Stimulated activated naive CD8-positive, alpha-beta T cell treated with anti-CD3 and anti-CD28 coated beads, Interleukin-15, amount 100 ng/mL, for 72 hours (primary cell): ENCODE results near the gene CLDN12.

Experiments
- ATAC-seq: fragments of 150-1000 bp; cut with Tn5 transposase; 2 replicates; pipeline ENCODE4 v1.10.0; 2021; ENCODE audit warnings: mild to moderate bottlenecking, moderate library complexity
- DNase-seq, 2 donors: peaks; one replicate each; pipeline ENCODE4 v3.0.0; 2021 to 2022
- H3K27ac Mint-ChIP-seq, 2 donors: one replicate each; pipeline ENCODE4 v1.8.0; 2022; ENCODE audit warnings: mild to moderate bottlenecking in 2 of 2, mixed read lengths in 2 of 2, moderate library complexity in 2 of 2
- H3K27me3 Mint-ChIP-seq: one replicate; pipeline ENCODE4 v1.8.0; 2022; ENCODE audit warnings: mixed read lengths
- H3K4me1 Mint-ChIP-seq: one replicate; pipeline ENCODE4 v1.8.0; 2022; ENCODE audit warnings: mild to moderate bottlenecking, mixed read lengths
- H3K4me3 Mint-ChIP-seq, 2 donors: one replicate each; pipeline ENCODE4 v1.8.0; 2022; ENCODE audit warnings: mild to moderate bottlenecking in 2 of 2, mixed read lengths in 2 of 2, moderate library complexity in 1 of 2
- H3K9me3 Mint-ChIP-seq, 2 donors: one replicate each; pipeline ENCODE4 v1.8.0; 2022; ENCODE audit warnings: mixed read lengths in 2 of 2

The CLDN12 gene

DNA sequence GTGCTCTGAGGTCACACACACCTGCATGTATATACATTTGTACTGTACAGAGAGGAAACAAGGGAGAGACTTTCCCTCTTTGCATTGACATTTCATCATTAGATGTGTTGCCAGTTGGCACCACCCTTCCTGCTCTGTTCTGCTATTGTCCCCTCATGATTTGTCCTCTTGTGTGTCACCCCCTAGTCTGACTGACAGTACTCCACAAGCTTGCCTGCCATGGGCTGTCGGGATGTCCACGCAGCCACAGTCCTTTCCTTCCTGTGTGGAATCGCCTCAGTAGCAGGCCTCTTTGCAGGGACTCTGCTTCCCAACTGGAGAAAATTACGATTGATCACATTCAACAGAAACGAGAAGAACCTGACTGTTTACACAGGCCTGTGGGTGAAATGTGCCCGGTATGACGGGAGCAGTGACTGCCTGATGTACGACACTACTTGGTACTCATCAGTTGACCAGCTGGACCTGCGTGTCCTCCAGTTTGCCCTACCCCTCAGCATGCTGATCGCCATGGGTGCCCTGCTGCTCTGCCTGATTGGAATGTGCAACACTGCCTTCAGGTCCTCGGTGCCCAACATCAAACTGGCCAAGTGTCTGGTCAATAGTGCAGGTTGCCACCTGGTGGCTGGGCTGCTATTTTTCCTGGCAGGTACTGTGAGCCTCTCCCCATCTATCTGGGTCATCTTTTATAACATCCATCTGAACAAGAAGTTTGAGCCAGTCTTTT, 9.4 kb downstream of the CLDN12 start:
- peak in 1 of 2 donors; percentile 41 for DNase-seq

DNA sequence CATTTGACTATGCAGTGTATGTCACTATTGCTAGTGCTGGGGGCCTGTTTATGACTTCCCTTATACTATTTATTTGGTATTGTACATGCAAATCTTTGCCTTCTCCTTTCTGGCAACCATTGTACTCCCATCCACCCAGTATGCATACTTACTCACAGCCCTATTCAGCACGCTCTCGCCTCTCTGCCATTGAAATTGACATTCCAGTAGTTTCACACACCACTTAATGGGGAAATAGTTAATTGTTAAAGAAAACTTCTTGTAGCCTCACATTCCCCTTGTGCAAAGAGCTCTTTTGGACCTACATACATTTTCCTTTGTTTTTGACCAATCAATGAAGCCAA, 9.9 kb downstream of the CLDN12 start:
- H3K9me3 Mint-ChIP-seq, result no peaks in the 10 kb centered on the region
- H3K27ac Mint-ChIP-seq, result no peak overlapping the region
- H3K4me1 Mint-ChIP-seq, result no peaks in the 10 kb centered on the region
- H3K27me3 Mint-ChIP-seq, result no peaks in the 10 kb centered on the region
- no peak overlapping the region for H3K4me3 Mint-ChIP-seq
- ATAC-seq, result peak; percentile 9
- no peak for DNase-seq

More for the DNA sequence above, 9.4 kb downstream of the CLDN12 start:
- no peaks in the 10 kb centered on the region for H3K4me1 Mint-ChIP-seq
- no peaks in the 10 kb centered on the region for H3K9me3 Mint-ChIP-seq
- no peak overlapping the region for H3K27ac Mint-ChIP-seq
- H3K27me3 Mint-ChIP-seq, result no peaks in the 10 kb centered on the region
- H3K4me3 Mint-ChIP-seq, result no peak overlapping the region
- peak; percentile 75 for ATAC-seq

DNA sequence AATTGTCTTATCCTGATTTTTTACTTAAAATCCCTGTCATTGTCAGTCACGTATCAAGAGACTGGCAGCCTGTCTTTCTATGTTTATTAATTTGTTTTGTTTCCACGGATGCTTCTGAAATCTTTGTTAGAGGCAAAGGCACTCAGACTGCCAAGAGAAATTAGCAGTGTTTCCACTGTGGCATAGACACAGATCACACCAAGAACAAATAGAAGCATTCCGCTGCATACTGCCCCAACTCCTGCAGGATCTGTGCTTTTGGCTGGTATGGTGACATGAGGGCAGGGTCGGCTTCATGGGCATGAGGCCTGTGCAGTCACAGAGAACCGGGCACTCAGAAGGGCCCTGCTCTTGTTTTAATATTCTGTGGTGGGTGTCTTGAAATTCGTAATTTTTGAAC, 18.4 kb downstream of the CLDN12 start:
- ATAC-seq (no peak), DNase-seq (no peak)
- Mint-ChIP-seq H3K9me3 (no peaks in the 10 kb centered on the region), H3K4me1 (peaks cover 20% of the 10 kb centered on the region), H3K27ac (peak overlapping the region in 1 of 2 donors; percentile 7), H3K27me3 (no peaks in the 10 kb centered on the region), H3K4me3 (no peak overlapping the region)

- Mint-ChIP-seq H3K4me3 (peak overlapping the region; percentile 45 to 53), H3K4me1 (peaks cover 20% of the 10 kb centered on the region), H3K27me3 (peaks cover 7% of the 10 kb centered on the region), H3K27ac (peak overlapping the region in 1 of 2 donors; percentile 82), H3K9me3 (no peaks in the 10 kb centered on the region)
- peak; percentile 94 for ATAC-seq
- peak in 1 of 2 donors; percentile 23 for DNase-seq
Observed at GRCh38 chr7:90424720-90425119, 21.5 kb downstream of the CLDN12 start.

DNA sequence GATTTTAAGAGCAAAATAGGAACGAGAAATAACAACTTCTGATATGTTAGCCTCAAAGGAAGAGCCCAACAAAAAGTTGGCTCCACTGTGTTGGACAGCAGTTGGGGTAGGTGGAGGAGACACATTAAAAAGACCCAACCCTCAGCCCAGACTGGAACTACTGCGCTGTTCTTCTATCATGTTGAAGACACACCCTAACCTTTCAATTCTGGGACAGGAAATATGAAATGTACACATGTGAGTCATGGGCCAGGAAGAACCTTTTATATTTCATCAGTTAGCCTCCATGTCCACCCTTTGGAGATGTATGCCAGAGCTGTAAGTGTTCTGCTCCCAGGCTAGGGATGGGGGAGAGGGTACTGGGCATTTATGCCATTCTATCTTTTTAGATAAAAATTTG, 22.1 kb downstream of the CLDN12 start:
- DNase-seq (no peak), ATAC-seq (peak; percentile 62)
- Mint-ChIP-seq H3K27ac (peak overlapping the region in 1 of 2 donors; percentile 82), H3K9me3 (no peaks in the 10 kb centered on the region), H3K4me1 (peaks cover 20% of the 10 kb centered on the region), H3K4me3 (peak overlapping the region; percentile 45 to 53), H3K27me3 (peaks cover 13% of the 10 kb centered on the region)

DNA sequence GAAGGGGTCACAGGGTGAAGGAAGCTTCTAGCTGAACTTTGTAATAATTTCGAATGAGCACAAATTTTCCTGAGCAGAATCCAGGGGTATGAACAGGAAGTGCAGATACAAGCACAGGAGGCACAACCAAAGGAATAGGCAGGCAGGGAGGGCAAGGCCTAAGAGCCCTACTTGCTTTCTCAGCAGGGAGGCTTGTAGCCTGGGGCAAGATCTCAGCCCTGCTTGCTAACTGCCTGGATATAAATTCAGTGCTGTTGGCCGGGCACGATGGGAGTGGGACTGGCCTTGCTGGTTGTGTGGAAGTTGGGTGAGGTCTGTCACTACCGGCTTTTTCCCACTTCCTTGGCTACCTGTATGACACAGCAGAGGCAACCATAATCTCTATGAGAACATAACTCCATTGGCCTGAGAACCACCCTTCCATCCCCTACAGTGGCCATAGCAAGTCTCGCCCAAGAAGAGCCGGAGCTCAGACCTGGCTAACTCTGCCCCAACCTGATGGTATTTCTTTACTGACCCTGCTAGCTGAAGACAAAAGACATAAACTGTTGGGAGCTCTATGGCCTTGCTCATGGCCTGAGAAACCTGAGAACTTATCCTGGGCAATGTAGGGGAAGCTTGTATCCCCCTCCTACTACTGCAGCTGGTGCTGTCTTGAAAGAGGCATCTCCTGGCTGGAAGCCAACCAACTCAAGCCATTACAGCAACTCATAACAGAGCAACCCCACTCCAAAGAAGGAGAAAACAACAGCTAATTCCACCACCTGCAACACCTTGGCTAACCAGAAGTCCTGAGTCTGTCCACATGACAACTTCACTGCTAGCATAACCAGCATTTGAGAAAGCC, 27.6 kb downstream of the CLDN12 start:
- Mint-ChIP-seq H3K27ac (no peak overlapping the region), H3K4me1 (peaks cover under 1% of the 10 kb centered on the region), H3K9me3 (peaks cover 0 to 9% of the 10 kb centered on the region in 2 donors), H3K4me3 (no peak overlapping the region), H3K27me3 (peaks cover 51% of the 10 kb centered on the region)
- DNase-seq (no peak), ATAC-seq (no peak)

- Mint-ChIP-seq H3K27me3 (peaks cover 66% of the 10 kb centered on the region), H3K9me3 (peaks cover 0 to 9% of the 10 kb centered on the region in 2 donors), H3K4me3 (no peak overlapping the region), H3K4me1 (no peaks in the 10 kb centered on the region), H3K27ac (no peak overlapping the region)
- DNase-seq, result no peak
- no peak for ATAC-seq
Observed at GRCh38 chr7:90432752-90433151, 29.5 kb downstream of the CLDN12 start.

DNA sequence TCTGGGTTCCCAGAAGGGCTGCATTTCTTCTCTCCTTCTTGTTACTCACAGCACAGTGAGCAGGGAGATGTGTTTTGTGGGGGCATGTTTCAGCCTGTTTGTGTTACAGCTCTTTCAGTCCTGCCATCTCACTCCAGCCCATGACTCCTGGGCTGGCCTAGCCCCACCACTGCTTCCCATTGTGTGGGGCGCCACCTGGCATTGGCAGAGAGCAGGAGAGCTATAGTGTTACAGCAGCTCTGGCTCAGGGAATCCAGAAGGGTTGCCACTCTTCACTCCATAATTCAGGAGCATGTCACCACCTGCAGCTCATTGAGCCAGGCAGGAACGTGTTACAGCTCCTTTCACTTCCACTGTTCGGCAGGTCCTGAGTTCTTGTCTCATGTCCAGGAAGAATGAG, 30.0 kb downstream of the CLDN12 start:
- ATAC-seq (no peak), DNase-seq (no peak)
- Mint-ChIP-seq H3K9me3 (peaks cover 0 to 9% of the 10 kb centered on the region in 2 donors), H3K4me3 (no peak overlapping the region), H3K4me1 (no peaks in the 10 kb centered on the region), H3K27me3 (peaks cover 68% of the 10 kb centered on the region), H3K27ac (no peak overlapping the region)

GRCh38 chr7:90445633-90446032, 42.4 kb downstream of the CLDN12 start:
- no peak overlapping the region for H3K4me3 Mint-ChIP-seq
- peaks cover 10% of the 10 kb centered on the region for H3K27me3 Mint-ChIP-seq
- ATAC-seq (no peak), DNase-seq (no peak)
- H3K27ac Mint-ChIP-seq, result no peak overlapping the region
- H3K4me1 Mint-ChIP-seq, result no peaks in the 10 kb centered on the region
- no peaks in the 10 kb centered on the region for H3K9me3 Mint-ChIP-seq

DNA sequence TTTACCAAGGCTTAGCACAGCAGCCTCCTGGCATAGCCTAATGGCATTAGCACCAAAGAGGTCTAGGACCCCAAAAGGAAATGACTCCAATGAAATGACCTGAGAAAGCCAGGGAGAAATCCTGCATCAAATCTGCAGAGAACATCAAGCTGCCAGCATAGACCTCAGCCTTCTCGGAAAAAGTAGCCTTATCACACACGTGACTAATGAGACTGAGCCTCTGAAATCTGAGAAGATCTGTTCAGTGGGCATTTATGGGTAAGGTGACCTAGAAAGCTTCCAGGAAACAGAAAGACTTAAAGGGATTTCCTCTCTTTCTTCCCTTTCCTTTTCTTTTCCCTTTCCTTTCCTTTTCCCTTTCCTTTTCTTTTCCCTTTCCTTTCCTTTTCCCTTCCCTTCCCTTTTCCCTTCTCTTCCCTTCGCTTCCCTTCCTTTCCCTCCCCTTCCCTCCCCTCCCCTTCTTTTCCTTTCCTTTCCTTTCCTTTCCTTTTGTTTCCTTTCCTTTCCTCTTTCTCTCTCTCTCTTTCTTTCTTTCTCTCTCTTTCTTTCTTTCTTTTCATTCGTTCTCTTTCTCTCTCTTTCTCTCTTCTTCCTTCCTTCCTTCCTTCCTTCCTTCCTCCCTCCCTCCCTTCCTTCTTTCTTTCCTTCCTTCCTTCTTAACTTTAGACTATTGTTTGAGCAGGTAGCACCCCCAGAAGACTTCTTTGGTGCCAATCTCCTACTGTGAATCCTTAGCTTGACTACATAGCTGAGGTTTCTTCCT, 43.1 kb downstream of the CLDN12 start:
- no peak overlapping the region for H3K4me3 Mint-ChIP-seq
- peaks cover 10% of the 10 kb centered on the region for H3K27me3 Mint-ChIP-seq
- no peak for ATAC-seq
- H3K9me3 Mint-ChIP-seq, result no peaks in the 10 kb centered on the region
- no peaks in the 10 kb centered on the region for H3K4me1 Mint-ChIP-seq
- peak overlapping the region in 1 of 2 donors; percentile 57 for H3K27ac Mint-ChIP-seq
- no peak for DNase-seq

DNA sequence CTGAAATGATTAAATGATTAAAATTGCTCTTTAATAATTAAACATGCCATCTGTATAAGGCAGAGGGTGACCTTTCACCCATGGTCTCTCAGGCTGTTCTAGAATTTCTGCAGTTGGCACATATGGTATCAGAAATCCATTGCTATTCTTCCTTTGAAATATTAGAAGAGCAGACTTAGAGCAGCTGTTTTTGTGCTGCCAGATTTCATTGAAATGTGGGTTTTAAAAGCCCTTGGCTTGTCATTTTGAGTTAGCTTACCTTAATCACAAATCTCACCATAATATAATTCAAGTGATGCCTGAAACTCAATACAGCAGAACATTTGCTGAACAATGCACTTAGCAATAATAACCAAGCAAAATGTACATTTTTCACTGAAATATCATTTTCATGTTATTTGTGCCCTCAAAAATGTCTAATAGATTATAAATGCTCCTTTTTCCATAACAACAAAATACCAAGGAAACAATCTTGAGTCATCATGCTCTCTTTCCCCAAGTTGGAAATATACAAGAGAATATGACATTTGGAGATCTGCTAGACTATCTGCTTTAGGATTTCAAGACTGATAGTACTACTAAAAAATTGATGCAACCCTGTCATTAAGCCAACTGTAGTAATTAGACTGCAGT, 50.1 kb downstream of the CLDN12 start:
- no peak for DNase-seq
- no peaks in the 10 kb centered on the region for H3K9me3 Mint-ChIP-seq
- no peak overlapping the region for H3K4me3 Mint-ChIP-seq
- H3K4me1 Mint-ChIP-seq, result peaks cover 9% of the 10 kb centered on the region
- no peak for ATAC-seq
- H3K27me3 Mint-ChIP-seq, result peaks cover 19% of the 10 kb centered on the region
- no peak overlapping the region for H3K27ac Mint-ChIP-seq

GRCh38 chr7:90453931-90454330, 50.7 kb downstream of the CLDN12 start:
- no peak overlapping the region for H3K27ac Mint-ChIP-seq
- H3K4me3 Mint-ChIP-seq, result no peak overlapping the region
- no peaks in the 10 kb centered on the region for H3K9me3 Mint-ChIP-seq
- peaks cover 9% of the 10 kb centered on the region for H3K4me1 Mint-ChIP-seq
- DNase-seq (no peak), ATAC-seq (no peak)
- peaks cover 19% of the 10 kb centered on the region for H3K27me3 Mint-ChIP-seq

DNA sequence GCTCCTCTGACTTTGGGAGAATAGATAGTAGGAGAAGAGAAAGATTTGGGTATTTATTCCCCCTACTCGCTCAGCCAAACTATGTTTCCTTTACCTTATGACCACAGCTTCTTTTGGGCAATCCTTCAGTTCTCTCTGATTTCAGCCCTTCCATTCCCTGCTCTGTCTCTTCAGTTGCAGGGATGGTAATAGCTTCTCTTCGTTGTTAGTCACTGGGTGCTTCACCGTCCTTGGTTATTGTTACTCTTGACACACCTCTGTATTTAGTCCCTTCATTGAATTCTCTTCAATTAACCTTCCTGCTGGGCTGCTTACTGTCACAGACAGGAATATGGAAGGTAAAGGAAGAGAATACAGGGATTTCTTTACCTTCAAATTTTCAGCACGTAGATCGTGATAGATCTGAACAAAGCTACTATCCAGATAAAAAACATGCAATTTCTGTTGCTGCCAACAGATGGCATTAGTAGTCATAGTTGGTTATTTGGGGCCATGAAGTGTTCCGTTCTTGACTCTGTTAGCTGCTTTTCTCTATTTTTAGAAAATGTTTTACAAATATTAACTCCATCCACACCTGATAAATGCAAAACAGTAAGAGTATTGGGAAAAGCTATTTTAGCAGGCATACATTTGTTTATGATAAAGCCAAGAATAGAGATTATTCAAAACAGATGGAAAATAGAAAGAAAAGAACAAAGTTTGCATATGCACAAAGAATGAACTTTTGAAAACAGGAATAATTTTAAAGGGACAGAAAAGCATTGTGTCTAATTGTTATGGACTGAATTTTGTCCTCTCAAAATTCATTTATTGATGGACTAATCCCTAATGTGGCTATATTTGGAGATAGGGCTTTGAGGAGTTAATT, 52.1 kb downstream of the CLDN12 start:
- peak in 1 of 2 donors; percentile 8 for DNase-seq
- H3K27me3 Mint-ChIP-seq, result peaks cover 19% of the 10 kb centered on the region
- H3K4me3 Mint-ChIP-seq, result no peak overlapping the region
- ATAC-seq, result no peak
- no peaks in the 10 kb centered on the region for H3K9me3 Mint-ChIP-seq
- H3K27ac Mint-ChIP-seq, result no peak overlapping the region
- peaks cover 9% of the 10 kb centered on the region for H3K4me1 Mint-ChIP-seq

DNA sequence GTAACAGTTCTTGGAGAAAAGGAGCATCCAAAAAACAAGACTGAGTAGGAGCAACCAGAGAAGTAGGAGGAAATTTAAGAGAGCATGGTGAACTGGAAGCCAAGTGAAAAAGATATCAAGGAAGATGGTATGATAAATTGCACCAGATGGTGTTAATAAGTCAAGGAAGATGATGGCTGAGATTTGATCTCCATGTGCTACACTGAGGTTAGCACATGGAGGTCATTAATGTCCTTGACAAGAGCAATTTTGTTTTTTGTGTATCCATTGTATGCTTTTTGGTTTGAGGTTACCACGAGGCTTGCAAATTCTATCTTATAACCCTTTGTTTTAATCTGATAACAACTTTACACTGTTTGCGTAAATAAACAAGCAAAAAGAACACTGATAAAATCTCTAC, 54.8 kb downstream of the CLDN12 start:
- H3K9me3 Mint-ChIP-seq, result peaks cover 0 to 1% of the 10 kb centered on the region in 2 donors

More for the DNA sequence above, 54.8 kb downstream of the CLDN12 start:
- H3K27ac Mint-ChIP-seq, result no peak overlapping the region
- ATAC-seq, result no peak
- H3K4me1 Mint-ChIP-seq, result peaks cover 10% of the 10 kb centered on the region
- H3K27me3 Mint-ChIP-seq, result peaks cover 19% of the 10 kb centered on the region
- no peak overlapping the region for H3K4me3 Mint-ChIP-seq
- DNase-seq, result no peak
